Activated CD8-positive, alpha-beta T cell treated with anti-CD3 and anti-CD28 coated beads for 36 hours (primary cell): ENCODE measurements around the gene L1CAM. TPM values are rescaled to one million over a fixed set of nuclear protein-coding genes. Genes with fewer than 3 reads are reported as not detected.

Source experiments
- ATAC-seq: fragments of 200-7000 bp; cut with Tn5 transposase; one replicate; pipeline ENCODE4 v1.10.0; 2021; ENCODE audit warnings: mild to moderate bottlenecking, moderate library complexity
- CTCF ChIA-PET: fragments of 350-600 bp; sonication (Branson Sonifier 250); formaldehyde crosslinking; loops from one replicate; lab custom pipeline; 2021; ENCODE audit warnings: antibody characterized with exemption; lab: Charles Lee
- POLR2A ChIA-PET: fragments of 350-600 bp; sonication (Branson Sonifier 250); formaldehyde crosslinking; loops from one replicate; lab custom pipeline; 2021; ENCODE audit warnings: antibody characterized with exemption; lab: Charles Lee
- DNase-seq: peaks from one replicate; pipeline ENCODE4 v3.0.0-alpha.2; 2020
- H3K27ac Mint-ChIP-seq: one replicate; pipeline ENCODE4 v1.8.0; 2021; ENCODE audit warnings: mild to moderate bottlenecking, mixed read lengths
- H3K27me3 Mint-ChIP-seq: one replicate; pipeline ENCODE4 v1.8.0; 2021; ENCODE audit warnings: mixed read lengths
- H3K36me3 Mint-ChIP-seq: one replicate; pipeline ENCODE4 v1.8.0; 2021; ENCODE audit warnings: low read depth, mixed read lengths
- H3K4me1 Mint-ChIP-seq: one replicate; pipeline ENCODE4 v1.8.0; 2021; ENCODE audit warnings: low read depth, mixed read lengths
- H3K4me3 Mint-ChIP-seq: one replicate; pipeline ENCODE4 v1.8.0; 2021; ENCODE audit warnings: mild to moderate bottlenecking, moderate library complexity, mixed read lengths
- H3K9me3 Mint-ChIP-seq: one replicate; pipeline ENCODE4 v1.8.0; 2021; ENCODE audit warnings: mixed read lengths
- CTCF ChIP-seq: fragments of 200-600 bp; IDR thresholded peaks from one replicate; pipeline ENCODE4 v1.8.0; 2022; ENCODE audit warnings: antibody characterized with exemption, mild to moderate bottlenecking
- intact Hi-C: fragments of 100-400 bp; cut with micrococcal nuclease; formaldehyde crosslinking; loops from one replicate; pipeline ENCODE4 v1.10.0; 2022
- total RNA-seq, 2 experiments: library from RNA; stranded (reverse); gene quantifications; one replicate each; pipeline ENCODE4 v1.2.3, GENCODE V29; 2021

L1CAM gene
- total RNA-seq, 2 experiments from 2014 or later = 2.1 to 2.2 TPM

- no peak for TF ChIP-seq CTCF
- Mint-ChIP-seq H3K9me3 (no peaks in the 10 kb centered on the region), H3K27me3 (no peaks in the 10 kb centered on the region), H3K36me3 (no peaks in the 10 kb centered on the region), H3K4me3 (no peak overlapping the region), H3K27ac (no peak overlapping the region), H3K4me1 (peaks cover 7% of the 10 kb centered on the region)
- ChIA-PET CTCF (no interaction called here), POLR2A (no interaction called here)
- DNase-seq (no peak), ATAC-seq (no peak)
- intact Hi-C loops = no loop called here
Observed at GRCh38 chrX:153861733-153862310, 24.2 kb downstream of the L1CAM start.

- CTCF ChIA-PET = no interaction called here
- peaks cover 7% of the 10 kb centered on the region for H3K4me1 Mint-ChIP-seq
- no peaks in the 10 kb centered on the region for H3K36me3 Mint-ChIP-seq
- H3K9me3 Mint-ChIP-seq = no peaks in the 10 kb centered on the region
- TF ChIP-seq CTCF = no peak
- H3K27ac Mint-ChIP-seq = no peak overlapping the region
- POLR2A ChIA-PET = no interaction called here
- no peak overlapping the region for H3K4me3 Mint-ChIP-seq
- no peak for DNase-seq
- H3K27me3 Mint-ChIP-seq = no peaks in the 10 kb centered on the region
- ATAC-seq = no peak
- intact Hi-C loops = no loop called here
Observed at GRCh38 chrX:153861151-153861550, 24.8 kb downstream of the L1CAM start.

GRCh38 chrX:153857348-153857903 is 28.5 kb downstream of the L1CAM start:
- H3K27me3 Mint-ChIP-seq = no peaks in the 10 kb centered on the region
- H3K27ac Mint-ChIP-seq = no peak overlapping the region
- no peaks in the 10 kb centered on the region for H3K36me3 Mint-ChIP-seq
- peaks cover 7% of the 10 kb centered on the region for H3K4me1 Mint-ChIP-seq
- POLR2A ChIA-PET = no interaction called here
- CTCF ChIA-PET = no interaction called here
- no peaks in the 10 kb centered on the region for H3K9me3 Mint-ChIP-seq
- H3K4me3 Mint-ChIP-seq = no peak overlapping the region
- ATAC-seq (no peak), DNase-seq (peak; percentile 12)
- no peak for TF ChIP-seq CTCF
- intact Hi-C loops = no loop called here

- H3K27ac Mint-ChIP-seq = no peak overlapping the region
- ATAC-seq (no peak), DNase-seq (no peak)
- ChIA-PET POLR2A (no interaction called here), CTCF (no interaction called here)
- H3K4me1 Mint-ChIP-seq = peaks cover 7% of the 10 kb centered on the region
- H3K9me3 Mint-ChIP-seq = no peaks in the 10 kb centered on the region
- no peak overlapping the region for H3K4me3 Mint-ChIP-seq
- no peak for TF ChIP-seq CTCF
- H3K36me3 Mint-ChIP-seq = no peaks in the 10 kb centered on the region
- intact Hi-C loops = no loop called here
- H3K27me3 Mint-ChIP-seq = no peaks in the 10 kb centered on the region
Observed at GRCh38 chrX:153854702-153855101, 31.3 kb downstream of the L1CAM start.

- ChIA-PET POLR2A (interaction anchor here (1.1 kb wide), 1 partner anchor 13 kb away, joined by 3 read pairs; no protein-coding TSS in a partner anchor), CTCF (no interaction called here)
- Mint-ChIP-seq H3K27me3 (no peaks in the 10 kb centered on the region), H3K9me3 (no peaks in the 10 kb centered on the region), H3K27ac (no peak overlapping the region), H3K4me3 (no peak overlapping the region), H3K36me3 (no peaks in the 10 kb centered on the region), H3K4me1 (peaks cover 7% of the 10 kb centered on the region)
- intact Hi-C loops = no loop called here
- no peak for DNase-seq
- ATAC-seq = no peak
- TF ChIP-seq CTCF = no peak
Observed at GRCh38 chrX:153853902-153854267, 32.1 kb downstream of the L1CAM start.
